HG03135 (cell line): ENCODE measurements around the gene TNIK.
"Not testable (repeated sequence)": the region's sequence is repeated elsewhere in the genome, so short reads cannot be mapped to it uniquely, and the experiment has no call there.

Source experiments
- ATAC-seq: cut with Tn5 transposase; IDR thresholded peaks from one replicate; pipeline ENCODE4 v1.9.1; 2021; ENCODE audit warnings: mild to moderate bottlenecking, moderate library complexity; ENCODE audit not compliant: unreplicated experiment

The TNIK gene

DNA sequence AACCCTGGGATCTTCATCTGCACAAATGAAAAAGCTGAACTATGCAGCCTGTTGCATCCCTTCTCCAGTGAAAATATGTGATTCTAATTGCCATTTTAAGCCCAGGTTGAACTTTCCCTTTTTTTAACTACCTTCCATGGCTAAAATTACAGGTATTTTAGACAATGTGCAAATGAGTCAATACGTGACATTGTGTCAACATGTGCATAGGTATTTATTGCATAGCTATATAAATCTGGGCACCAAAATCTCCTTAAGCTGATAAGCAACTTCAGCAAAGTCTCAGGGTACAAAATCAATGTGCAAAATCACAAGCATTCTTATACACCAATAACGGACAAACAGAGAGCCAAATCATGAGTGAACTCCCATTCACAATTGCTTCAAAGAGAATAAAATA lies 37.4 kb downstream of the TNIK start:
- ATAC-seq: not testable (repeated sequence)

DNA sequence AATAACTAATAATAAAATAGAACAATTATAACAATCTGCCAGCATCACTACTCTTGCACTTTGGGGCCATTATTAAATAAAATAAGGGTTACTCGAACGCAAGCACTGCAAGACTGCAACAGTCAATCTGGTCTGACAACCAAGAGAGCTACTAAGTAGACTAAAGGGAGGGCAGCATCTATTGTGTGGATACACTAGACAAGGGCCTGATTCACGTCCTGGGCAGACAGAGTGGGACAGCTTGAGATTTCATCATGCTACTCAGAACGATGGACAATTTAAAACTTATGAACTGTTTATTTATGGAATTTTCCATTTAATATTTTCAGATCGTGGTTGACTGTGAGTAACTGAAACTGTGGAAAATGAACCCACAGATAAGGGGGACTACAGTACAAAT lies 39.5 kb downstream of the TNIK start:
- no peak for ATAC-seq

DNA sequence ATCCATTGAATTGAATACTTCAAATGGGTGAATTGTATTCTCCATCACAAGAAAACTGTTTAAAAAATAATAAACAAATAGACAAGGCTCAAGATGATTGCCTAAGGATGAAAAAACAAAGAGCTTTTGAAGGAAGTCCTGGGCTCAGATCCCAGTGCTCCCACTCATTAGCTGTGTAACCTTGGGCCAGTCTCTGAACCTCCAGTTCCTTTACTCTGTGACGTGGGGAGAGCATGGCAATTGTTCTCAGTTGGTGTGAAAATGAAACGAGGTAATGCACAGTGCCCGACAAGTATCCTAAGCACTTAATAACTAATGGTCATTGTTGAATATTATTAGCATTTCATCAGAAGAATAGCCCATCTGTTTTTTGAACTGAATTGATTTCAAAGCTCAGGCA lies 40.7 kb downstream of the TNIK start:
- ATAC-seq: no peak

DNA sequence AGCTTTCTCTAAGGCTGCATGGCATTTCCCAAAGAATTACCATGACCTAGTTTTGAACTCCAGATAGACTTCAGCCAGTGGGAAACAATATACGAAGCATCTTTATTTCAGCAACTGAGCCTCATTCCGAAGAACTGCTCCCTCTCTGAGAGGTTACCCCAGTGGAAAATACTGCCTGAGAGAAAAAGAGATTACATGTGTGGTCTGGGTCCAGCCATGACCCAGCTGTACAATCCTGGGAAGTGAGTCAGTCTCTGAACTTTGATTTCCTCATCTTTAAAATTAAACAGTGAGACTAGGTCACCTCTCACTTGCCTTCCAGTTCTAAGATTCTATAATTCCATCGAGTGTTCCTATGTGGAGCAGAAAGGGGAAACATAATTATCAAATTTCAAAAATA lies 42.4 kb downstream of the TNIK start:
- ATAC-seq: no peak

DNA sequence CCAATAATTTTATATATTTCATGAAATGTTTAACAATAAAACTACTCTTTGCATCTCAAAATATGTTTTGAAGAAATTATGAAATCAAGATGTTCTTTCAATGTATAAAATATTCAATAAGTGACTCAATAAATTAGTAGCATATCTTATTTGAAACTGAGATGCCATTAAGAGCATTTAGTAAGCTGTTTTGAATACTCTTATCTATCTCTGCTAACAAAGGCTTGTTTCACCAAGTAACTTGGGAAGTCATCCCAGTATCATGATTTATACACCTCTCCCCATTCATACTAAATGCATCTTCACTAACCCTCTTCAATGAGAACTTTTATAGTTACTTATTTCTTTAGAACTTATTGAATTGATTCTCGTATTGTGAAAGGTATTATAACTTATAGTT lies 43.1 kb downstream of the TNIK start:
- no peak for ATAC-seq

DNA sequence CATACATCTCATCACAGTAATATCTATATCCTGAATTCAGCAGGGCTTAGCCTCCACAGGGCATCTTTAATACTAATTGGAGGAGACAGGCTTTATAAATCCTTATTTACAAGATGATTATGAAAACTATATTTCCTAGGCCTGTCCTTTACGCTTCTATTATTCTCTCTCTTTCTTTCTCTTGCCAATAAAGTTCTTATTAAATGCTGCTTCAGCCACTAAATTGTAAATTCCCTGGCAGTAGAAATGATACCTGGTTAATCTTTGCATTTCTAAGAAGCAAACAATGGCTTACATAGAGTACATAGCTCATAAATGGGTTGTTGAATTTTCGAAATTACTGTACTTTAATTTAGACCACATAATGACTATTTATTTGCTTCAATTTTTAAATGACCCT lies 43.5 kb downstream of the TNIK start:
- ATAC-seq: no peak

DNA sequence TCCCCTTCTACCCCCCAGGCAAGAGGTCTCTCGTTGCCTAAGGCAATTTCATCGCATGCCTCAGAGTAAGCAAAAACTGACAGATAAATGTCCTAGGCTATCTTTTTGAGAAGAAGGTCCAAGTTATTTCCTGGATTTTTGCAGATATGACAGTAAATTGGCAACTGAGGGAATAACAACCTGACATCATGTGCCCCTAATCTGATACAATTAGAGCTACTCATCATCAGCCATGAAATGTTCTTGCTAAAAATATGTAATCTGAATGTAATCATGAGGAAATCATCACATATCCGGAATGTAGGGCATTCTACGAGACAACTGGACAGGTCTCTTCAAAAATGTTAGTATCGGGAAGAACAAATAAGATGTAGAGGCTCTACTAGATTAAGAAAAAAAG lies 44.1 kb downstream of the TNIK start:
- ATAC-seq: no peak

DNA sequence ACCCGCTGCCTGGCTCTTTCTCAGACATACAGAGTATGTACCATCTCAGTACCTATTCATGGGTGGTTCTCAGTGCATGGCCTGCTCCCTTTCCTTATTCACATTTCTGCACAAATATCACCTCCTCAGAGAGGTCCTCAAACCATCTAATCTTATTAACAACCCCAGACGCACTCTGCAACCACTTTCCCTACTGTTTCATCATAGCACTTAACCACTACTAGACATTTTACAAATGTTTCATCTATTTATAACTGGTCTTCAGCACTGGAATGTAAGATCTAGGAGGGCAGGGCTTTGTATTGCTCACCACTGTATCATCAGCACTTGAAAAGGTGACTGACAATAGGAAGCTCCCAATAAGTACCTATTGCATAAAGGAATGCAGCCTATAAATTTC lies 45.1 kb downstream of the TNIK start:
- ATAC-seq: no peak

DNA sequence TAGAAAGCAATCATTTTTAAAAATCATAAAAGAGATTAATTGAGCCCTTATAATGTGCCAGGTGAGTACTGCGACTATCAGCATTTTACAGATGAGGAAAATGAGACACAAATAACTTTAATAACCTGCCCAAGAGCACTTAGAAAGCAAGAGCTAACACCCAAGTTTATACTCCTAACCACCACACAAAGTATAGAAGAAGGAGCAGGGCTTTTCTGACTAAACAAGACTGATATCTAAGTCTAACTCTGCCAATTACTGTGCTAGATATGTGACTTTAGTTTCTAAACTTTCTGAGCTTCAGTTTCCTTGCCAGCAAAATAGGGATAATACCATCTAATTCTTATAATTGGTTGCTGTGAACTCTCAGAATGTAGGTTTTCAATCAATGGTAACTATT lies 47.7 kb downstream of the TNIK start:
- no peak for ATAC-seq

DNA sequence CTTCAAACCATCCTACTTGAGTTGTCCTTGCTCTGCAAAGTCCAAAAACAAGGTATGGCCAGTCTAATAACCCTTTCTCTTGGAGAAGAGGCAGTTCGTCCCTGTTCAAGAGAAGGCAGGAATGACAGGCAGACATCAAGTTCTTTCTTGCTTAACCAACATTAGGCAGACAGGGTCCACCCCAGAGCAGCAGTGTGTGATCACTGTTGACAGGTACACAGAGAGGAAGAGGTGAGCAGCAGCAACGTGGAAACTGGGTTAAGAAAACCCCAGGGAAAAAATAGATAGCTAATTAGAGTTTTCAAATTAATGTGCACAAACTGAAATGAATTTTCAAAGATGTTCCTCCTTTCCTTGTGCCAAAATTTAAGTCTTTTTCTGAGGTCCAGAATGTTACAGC lies 48.2 kb downstream of the TNIK start:
- no peak for ATAC-seq

DNA sequence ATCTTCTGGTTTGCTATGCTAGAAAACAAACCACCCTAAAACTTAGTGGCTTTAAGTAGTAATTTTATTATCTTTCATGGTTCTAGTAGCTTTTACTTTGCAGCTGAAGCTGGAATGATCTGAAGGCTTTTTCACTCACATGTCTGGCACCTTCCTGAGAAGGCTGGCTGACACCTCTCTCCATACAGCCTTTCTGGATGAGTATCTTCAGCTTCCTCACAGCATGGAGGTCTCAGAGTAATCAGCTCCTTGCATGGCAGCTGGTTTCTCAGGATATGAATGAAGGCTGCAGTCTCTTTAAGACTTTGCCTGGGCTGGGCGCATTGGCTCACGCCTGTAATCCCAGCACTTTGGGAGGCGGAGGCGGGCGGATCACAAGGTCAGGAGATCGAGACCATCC lies 50.0 kb downstream of the TNIK start:
- ATAC-seq: no peak

DNA sequence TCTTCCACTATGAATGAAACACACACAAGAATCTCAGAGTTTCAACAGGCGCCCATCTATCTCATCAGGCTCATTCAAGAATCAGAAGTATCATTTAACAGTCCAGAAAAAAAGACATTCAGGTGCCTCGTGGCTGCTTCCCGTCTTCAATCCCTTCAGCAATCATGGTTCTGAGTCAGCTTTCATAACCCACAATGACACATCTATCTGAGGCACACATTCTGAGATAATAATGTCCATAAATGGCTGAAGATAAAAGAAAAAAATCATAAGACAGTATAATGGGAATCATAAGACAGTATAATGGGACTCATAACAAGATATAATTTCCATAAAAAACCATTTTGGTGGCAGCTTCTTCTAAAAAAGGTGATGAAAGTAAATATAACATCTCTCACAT lies 52.4 kb downstream of the TNIK start:
- ATAC-seq: no peak

DNA sequence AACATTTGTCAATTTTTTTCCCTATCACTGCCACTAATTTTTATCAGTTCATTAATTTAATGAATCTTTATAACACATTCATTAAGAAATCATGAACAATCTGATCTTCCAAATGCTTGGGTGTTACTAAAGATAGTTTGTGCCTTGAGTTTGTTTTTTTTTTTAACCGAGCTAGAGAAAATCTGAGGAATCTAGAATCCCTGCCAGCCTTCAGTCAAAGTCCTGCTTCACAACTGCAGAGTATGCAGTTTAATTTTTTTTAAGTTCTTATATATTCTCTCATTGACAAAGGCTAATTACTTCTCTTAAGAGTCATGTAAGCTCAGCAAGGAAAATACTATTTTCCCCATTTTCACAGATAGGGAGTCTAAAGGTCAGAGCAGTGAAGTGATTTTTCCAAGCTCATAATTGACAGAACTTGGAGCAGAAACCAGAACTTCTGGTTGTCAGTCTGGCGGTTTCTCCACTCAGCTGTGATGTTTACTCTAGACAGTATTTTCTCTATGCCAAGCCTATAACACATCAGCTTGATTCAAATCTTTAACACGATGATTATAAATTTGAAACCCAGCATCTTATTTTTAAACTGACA lies 55.7 kb downstream of the TNIK start:
- no peak for ATAC-seq

DNA sequence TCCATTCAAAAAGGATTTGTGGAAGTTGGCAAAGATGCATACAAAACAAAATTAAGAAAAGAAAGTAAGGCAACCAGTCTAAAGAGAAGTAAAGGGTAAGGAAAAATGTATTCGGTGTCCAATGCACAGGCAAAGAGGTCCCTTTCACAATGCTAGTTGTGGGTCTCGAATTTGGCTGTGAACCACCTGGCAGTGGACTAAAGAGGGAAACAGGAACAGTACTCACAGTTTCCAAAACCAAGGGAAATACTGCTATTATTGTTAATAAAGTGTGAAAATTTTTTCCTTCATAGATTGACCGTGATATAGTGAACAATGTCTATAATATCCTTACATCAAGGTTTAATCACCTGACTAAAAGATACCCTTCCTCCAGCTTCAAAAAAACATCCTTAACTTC lies 57.9 kb downstream of the TNIK start:
- ATAC-seq: no peak

DNA sequence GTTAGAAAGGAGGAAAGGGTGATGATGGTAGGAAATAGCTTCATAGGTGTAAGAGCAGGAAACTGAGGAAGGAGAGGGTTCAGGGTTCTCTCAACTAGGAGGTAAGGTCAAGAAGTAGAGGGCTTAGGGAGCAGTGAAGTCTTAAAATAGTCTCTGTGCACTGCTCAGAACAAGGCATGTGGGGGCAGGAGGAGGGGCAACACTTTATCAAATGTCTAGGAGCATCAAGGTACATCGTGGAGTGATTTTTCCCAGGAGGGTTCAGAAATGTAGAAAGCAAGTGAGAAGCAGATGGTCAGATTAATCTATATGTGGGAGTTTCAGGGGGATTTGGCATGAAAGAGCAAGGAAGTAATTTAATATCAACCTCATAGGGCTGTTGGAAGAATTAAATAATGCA lies 58.8 kb downstream of the TNIK start:
- no peak for ATAC-seq

DNA sequence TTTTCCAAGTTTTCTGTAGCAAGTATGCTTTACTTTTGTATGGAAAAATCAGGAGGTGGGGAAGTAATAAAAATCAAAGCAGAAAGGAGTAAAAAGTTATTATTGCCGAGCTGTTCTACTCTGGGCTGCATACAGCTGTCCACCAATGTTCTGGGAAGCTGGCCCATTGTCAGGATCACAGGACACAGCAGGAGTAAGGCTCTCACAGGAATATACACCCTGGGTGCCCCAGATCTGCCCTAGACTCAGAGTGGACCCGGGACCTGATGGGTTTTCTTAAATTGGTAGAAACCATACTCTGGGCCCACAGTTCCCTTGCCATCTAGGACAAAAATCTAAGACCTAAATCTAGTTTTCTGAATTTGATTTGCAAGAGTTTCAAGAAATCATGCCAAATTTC lies 60.4 kb downstream of the TNIK start:
- no peak for ATAC-seq

DNA sequence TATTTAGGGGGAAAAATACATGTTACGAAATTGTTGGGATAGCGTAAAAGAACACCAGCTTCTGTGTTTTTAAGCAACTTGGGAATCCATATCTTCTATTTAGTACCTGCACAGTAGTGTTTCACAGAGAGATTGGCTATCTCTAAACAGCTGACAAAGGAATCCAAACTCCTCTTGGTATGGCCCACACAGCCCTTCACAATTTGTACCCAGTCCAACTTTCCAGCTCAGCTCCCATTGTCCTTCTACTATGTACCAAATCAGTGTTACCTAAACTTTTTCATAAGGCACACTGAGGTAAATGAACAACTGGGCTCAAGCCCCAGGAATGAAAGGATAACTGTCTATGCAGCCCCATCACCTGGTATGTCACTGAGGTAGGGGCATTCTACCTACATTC lies 61.9 kb downstream of the TNIK start:
- ATAC-seq: no peak

DNA sequence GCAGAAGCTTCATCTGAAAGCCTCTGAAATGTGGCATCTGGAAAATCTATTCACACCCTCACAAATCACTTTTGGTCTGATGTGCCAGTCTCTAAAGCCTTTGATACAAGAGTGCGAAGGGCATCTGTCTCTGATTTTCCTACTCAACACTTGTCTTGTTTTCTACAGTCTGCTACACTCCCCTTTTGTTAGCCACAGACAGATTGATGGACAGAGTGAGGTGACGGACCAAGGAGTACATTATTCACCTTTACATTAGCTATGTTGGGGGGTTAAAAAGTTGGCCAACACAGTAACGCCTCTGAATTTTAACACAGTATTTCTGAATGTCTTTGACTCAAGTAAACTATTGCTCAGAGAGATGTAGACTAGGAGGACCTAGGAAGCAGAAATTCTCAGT lies 63.1 kb downstream of the TNIK start:
- no peak for ATAC-seq

DNA sequence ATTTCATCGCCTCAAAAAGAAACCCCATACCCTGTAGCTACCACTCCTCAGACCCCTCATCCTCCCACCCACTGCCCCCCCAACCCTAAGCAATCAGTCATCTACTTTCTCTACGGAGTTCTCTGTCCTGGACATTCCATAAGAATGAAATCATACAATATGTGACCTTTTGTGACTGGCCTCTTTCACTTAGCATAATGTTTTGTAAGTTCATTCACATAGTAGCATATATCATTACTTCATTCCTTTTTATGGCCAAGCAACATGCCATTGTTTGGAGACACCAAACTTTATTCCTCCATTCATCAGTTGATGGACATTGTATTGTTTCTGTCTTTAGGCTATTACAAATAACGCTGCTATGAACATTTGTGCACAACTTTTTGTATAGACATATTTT lies 64.2 kb downstream of the TNIK start:
- ATAC-seq: no peak

DNA sequence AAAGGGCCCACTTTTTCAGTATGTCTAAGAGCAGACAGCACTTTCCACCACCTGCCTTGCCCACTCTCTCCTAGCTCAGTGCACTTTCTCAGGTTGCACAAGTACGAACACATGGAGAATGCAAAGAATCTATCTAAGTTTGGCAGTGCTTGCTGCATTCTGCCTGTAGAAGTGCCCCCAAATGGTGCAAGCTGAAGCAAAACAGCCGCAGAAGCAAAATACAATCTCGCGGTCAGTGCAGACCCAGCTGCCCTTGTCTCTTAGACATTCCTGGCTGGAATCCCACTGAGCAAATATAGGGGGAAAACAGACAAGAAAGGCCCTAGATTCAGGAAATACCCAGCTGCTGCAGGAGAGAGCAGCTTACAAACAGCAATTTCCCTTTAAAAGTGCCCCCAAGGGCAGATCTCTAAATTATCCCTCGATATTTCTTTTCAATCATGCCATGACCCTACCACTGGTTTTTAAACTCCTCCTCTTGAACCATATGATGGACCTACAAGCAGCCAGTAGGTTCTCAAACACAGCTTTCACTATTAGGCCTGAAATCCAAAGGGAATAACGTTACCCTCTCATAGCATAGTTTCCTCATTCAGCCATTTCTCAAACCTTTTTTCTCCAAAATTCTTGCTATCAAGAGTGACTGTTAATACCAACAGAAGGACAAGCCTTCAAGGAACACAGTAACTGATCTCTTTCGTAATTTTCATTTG lies 67.0 kb downstream of the TNIK start:
- no peak for ATAC-seq

DNA sequence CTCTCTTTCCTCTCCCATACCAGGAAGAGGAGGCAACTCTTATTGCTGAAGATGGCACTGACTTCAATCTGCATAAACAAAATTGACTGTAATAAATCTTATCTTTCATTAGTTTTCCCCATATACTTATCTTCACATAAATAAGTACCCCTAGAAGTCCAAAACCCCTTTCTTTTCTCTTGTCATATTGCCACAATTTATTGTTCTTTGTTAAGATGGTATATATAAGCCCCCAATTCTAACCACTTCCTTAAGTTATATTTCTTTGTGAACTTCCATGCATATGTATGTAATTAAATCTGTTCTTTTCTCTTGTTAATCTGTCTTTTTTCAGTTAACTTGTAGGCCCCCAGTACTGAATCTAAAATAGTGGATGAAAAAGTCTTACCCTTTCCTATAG lies 68.8 kb downstream of the TNIK start:
- ATAC-seq: no peak

DNA sequence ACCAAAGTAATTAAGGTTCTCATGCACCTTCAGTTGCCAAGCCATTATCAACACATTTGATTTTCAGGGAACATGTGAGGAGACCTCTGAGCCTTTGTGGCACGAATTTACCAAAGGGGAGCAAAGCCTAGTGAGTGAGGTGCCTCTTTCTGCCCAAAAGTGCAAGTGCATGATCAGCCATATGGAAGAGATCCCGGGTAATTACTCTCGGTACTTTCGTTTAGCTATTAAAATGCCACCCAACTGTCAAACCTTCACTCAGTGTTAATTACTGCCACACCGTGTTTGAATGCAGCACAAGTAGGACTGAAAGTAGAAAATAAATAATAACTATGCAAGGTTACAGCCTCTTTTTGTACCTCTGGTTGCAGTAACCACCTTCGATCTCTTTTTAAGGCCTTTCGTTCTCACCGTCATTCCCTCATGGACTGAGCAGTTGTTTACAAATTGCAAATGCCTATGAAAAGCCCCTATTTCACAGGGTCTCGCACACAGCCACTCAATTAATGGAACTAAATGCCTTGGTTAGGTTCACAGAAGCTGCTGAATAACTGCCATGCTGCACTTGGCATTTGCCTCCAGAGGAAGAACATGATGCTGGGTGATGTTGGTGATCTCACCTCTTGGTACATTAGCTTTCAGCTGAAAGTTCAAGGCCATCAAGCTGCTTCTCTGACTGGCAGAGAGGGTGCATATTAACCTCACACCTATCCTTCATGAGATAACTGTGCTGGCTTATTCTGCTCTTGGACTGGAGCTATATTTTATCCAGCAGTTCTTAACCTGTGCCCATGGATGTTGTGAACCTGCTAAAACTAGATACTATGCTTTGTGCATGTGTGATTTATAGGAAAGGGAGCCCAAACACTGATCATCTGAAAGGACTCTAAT lies 69.9 kb downstream of the TNIK start:
- no peak for ATAC-seq
